ENCODE measurements around the gene KIF26A. TPM values are rescaled to one million over a fixed set of nuclear protein-coding genes. Genes with fewer than 3 reads are reported as not detected.

KIF26A gene
- polyA plus RNA-seq (ENCODE audit: insufficient read length in 10 of 10) = 10 to 100 TPM in 3 of 10 donors, 1 to 10 TPM in 7; 4.5 to 19.0 (median 6.6) TPM
- long read RNA-seq, donor 1 = 0 reads
- long read RNA-seq, donor 2 = 0 reads
- long read RNA-seq, donor 3 = 0 reads
- long read RNA-seq, donor 4 = 0 reads
- long read RNA-seq, donor 5 = 0 reads
- long read RNA-seq, donor 6 = 0 reads
- long read RNA-seq, donor 7 = 0 reads
- long read RNA-seq, donor 8 = 0 reads
- long read RNA-seq, donor 9 = 0 reads

DNA sequence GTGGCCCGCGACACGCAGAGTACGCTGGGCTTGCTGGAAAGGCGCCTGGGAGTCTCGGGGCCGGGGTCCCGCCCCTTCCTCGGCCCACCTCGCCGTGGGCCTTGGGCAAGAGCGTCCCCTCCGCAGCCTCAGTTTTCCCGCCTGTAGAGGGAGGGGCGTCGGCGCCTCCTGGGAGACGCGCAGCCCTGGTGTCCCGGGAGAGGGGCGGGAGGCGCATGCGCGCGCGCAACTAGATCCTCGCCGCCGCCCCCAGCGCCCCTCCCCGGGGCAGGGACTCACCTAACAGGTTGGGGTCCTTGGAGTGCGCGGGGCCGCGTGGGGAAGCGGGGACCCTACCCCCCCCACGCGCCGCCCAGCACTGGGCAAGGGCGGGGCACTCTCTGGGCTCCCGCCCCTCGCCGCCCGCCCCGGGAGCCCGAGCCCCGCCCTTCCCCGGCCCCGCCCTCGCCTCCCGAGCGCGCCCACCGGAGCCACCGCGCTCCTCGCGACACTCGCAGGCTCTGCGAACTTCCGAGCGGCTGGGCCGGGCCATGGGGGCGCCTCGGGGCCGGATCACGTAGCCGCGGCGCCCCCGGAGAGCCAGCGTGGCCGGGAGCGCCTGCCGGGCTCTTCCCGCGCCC is at the start of gene KIF26A:
KIF26A (plus strand) TSS at position 490 of the 620 bp plus-strand sequence. CDS start 136 bp downstream, outside the sequence.
- DNase-seq = peak in 2 of 3 donors; percentile 25 to 79

DNA sequence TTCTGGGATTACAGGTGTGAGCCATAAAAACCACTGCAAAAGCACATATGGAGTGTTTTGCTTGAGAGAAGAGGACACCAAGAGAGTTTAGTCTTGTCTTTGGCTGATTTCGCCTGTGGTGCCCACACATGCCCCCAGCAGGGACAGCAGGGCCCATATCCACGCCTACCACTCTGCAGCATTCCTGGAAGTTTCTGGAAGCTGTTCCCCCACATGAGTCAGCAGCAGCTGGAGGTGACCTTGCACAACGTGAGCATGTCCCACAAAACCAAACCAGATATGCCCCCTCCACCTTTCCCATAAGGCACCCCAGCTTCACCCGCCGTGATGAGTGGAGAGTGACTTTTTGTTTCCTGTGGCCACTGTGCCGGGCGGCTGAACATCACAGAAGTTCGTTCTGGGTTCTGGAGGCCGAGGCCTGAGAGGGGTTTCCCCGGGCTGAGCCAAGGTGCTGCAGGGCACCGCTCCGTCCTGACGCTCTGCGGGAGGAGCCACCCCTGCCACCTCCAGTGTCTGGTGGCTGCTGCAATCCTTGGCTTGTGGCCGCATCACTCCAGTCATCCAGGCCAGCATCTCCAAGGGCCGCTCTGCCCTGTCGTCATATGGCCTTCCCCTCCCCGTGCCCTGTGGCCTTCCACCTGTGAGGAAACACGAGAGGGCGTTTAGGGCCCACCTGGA is 48.2 kb upstream of the KIF26A start:
- no peak for DNase-seq

DNA sequence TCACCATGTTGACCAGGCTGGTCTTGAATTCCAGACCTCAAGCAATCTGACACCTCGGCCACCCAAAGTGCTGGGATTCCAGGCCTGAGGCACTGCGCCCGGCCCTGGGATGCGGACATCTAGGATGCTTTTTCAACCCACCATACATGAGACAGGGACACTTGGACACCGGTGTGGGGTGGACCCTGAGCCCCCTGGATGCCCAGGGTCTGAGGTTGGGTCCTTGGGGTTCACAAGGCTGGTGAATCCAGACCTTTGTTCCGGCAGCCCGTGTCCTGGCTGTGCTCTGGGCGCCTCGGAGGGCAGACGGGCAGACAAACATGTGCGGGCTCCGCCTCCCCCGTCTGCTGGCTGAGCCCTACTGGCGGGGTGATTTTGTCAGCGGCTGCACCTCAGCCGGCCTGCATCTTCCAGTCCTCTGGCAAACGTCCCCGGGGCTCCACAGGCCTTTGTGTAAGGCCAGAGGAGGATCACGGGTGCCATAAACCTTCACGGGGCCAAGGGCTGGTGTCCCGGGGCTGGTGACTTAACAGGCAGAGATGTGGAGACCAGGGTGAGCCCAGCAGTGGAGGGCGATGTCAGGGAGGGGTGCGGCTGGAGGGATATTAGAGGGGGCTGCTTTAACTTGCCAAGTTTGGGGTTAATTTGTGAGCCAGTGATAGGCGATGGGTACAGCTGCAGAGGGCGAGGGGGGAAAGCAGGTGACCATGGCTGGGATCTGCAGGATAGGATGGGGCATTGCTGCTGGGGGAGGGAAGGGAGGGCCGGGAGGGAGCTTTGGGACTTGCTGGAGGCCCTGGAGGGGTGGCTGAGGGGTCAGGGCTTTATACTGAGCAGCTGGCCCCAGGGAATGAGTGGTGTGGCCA is 47.1 kb upstream of the KIF26A start:
- DNase-seq = no peak

DNA sequence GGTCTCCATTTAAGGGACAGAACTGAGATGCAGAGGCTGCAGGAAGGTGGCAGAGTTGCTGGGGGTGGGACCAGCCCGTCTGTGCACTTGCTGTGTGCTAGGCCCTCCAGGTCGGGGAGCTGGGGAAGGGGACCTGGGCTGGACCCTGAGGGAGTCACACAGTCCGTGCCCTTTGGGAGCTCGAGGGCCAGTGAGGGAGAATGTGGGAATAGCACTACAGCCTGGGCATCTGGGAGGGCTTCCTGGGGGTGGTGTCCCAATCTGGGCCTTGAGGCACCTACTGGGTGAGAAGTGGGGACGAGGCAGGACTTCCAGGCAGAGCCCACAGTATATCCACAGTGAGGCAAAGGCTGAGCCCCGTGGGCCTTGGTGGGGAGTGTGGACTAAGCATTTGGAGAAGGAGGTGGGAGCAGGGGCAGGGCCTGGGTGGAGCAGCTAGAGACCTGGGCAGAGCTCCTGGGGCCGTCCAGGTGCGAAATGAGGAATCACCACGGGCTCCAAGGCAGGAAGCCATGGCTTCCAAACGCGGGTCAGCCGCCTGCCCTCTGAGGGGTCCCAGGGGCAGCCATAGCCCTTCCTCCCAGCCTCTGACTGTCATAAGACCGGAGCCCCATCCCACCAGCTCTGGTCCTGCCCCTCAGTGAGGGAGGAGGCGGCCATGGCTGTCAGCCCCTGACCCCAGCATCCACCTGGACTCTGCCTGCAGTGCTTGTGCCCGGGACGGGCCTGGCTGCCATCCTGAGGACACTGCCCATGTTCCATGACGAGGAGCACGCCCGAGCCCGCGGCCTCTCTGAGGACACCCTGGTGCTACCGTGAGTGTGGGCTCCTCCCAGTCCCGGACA is 46.2 kb upstream of the KIF26A start:
- no peak for DNase-seq

DNA sequence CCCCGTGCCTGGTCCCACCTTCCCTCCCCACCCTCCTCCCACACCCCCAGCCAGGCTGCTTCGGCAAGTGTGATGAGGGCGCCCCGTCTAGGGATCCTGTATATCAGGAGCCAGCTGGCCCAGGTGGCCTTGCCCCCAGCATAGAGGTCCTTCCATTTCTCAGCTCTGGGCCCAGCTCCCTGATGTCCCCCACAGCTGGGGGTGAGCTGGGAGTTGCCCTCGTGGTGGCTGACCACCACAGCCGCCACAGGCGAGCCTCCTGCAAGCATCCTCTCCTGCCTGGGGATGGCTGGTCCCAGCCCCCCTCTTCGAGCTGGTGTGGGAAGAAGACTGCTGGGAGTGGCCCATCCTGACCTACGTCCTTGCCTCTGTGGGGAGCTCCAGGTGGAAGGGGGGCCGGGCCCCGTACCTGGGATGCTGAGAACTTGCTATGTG is 45.4 kb upstream of the KIF26A start:
- no peak for DNase-seq

DNA sequence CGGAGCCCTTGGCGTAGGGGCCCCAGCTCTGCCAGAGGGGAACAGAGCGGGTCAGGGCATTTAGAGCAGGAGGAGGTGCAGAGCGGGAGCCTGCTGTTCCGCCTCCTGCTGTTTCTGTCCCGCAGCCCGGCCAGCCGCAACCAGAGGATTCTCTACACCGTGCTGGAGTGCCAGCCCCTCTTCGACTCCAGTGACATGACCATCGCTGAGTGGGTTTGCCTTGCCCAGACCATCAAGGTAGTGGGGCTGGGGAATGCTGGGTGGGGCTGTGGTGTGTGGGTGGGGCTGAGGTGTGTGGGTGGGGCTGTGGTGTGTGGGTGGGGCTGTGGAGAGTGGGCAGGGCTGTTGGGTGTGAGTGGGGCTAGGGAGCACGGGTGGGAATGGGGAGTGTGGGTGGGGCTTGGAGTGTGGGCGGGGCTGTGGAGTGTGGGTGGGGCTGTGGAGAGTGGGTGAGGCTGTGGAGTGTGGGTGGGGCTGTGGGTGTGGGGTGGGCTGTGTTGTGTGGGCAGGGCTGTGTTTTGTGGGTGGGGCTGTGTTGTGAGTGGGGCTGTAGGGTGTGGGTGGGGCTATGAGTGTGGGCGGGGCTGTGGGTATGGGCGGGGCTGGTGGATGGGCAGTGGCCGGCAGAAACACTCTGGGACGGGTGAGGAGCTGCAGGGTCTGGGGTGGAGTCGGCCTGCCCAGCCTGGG is 44.9 kb upstream of the KIF26A start:
- no peak for DNase-seq

DNA sequence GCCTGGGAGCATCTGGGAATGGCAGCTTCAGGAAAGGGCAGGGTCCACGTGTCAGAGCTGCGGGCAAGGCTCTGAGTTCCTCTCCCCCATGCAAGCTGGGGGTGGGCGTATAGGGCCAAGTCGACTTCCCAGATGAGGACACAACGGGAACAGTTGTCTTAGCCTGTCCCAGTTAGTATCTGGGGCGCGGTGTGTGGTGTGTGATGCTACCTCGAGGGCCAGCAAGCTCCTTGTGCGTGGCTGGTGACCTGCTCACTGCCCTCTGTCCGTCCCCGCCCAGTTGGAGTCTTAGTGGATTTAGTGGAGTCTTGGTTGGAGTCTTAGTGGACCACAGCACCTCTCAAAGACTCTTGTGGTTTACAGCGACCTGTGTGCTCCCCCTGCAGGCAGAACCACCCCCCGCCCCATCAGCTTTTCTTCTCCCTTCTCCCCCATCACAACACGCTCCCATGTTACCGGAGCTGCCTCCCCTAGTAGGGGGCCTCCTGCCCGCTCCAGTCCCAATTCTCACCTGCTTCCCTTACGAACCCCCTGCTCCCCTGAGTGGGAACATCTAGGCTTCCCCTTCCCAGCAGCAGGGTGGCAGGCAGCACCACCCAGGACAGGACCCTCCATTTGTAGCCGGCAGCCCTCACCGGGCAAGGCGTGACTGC is 44.2 kb upstream of the KIF26A start:
- DNase-seq = no peak

DNA sequence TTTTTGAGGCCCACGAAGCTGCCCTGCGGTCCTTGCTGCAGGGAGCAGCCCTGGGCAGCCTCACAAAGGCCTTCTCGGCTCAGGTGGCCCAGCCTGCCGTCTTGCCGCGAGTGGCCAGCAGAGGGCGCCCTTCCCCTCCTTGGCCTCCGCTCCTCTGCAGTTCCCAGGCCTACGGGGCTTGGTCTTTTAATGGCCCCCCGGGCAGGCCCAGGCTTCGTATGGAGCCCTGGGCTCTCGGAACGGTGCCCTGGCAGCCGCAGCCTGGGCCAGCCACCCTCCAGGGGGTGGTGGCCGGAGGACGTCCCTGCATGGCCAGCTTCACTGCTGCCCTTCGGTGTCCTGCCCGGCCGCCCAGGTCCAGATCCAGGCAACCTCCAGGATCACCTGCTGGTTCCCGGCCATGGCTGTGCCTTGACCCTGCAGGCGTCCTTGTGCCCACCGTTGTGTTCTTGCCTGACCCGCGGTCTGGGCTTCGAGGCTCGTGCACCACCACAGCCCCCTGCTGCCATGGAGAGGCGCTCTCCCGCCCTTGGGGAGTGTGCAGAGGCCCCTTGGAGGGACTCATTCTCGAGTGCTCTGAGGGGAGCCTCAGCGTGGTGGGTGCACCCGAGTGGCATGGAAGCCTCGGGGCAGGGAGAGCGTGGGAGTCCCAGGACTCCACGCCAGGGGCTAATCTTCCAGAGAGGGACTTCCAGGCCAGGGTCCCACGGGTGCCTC is 43.5 kb upstream of the KIF26A start:
- peak; percentile 11 to 67 (median 34) for DNase-seq

DNA sequence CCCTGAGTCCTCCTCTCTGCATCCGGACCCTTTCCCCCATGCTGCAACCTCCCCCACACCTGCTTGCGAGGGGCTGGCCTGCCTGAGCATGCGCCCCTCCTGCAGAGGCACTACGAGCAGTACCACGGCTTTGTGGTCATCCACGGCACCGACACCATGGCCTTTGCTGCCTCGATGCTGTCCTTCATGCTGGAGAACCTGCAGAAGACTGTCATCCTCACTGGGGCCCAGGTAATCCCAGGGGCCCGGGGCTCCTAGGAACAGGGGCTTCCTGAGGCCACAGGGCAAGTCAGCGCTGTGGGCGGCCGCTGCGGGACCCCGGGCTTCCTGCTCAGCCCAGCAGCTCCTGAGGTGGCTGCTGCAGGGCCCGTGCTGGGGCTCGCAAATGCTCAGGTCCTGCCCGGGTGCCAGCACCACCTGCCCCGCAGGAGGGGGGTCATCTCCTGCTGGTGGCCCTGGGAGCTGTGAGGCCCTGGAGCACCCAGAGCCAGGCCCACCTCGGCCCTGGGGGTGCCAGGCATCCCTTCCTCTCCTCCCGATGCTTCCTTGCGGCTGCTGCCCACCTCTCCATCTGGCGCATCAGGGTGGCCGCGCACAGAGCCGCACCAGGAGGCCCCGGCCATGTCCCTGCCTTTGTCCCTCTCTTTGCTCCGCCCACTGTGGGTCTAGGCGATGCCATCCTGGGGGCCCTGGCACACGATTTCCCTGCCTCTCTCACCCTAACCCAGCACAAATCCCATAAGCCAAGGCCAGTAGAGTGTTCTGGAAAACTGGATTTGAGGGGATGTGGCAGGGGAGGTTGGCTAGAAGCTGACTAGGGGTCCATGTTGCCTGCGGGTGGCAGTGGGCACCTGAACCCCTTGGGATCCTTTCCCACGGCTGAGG is 42.7 kb upstream of the KIF26A start:
- no peak for DNase-seq

DNA sequence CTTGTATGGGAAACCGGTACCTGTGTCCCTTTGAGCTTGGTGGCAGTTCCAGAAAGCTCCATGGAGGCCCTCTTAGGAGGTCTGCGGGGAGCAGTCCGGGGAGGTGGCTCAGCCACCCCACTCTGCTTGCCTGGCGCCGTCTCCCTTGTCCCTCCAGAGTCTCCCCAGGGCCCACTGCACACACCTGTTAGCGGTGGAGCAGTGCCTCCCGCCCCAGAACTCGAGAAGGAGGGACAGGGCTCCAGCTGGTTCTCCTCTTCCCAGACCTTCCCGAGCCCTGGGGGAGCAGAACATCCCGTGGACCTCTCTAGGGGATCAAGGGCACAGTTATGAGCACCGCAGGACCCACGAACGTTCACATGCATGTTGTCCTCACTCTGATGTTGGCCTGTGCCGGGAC is 42.1 kb upstream of the KIF26A start:
- DNase-seq = no peak

DNA sequence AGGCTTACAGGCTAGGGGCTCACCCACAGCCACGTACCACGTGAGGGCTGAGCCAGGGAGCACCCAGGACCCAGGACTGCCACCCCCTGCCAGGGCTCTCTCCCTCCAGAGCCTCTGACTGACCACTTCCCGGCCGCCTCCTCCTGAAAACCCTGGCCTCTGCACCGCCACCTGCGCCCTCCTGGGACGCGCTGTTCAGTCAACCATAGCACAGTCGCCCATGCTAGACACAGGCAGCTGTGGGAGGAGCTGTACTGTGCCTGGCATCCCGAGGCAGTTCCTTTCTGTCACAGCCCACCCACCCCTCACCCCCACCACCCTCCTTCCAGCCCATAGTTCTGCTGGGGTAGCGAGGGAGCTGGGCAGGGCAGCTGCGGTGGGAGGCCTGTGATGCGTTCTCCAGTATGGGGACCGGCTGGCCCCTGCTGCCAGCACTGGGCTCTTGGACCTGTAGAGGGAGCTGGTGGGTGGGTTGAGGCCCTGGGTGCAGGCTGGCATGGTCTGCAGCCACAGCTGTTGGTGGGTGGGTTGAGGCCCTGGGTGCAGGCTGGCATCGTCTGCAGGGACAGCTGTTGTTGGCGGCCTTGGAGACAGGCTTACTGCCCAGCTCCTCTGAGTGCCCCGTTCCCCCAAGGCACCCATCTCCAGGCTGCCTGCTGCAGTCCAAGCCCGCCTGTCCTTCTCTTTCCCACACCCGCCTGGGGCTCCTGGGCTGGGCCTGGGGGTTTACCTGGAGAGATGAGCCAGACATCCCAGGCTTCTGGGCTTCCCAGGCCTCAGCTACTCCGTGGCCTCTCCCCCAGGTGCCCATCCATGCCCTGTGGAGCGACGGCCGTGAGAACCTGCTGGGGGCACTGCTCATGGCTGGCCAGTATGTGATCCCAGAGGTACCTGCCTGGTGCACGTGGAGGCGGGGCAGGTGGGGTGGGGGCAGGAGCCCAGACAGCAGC is 41.4 kb upstream of the KIF26A start:
- peak; percentile 14 to 38 (median 34) for DNase-seq

DNA sequence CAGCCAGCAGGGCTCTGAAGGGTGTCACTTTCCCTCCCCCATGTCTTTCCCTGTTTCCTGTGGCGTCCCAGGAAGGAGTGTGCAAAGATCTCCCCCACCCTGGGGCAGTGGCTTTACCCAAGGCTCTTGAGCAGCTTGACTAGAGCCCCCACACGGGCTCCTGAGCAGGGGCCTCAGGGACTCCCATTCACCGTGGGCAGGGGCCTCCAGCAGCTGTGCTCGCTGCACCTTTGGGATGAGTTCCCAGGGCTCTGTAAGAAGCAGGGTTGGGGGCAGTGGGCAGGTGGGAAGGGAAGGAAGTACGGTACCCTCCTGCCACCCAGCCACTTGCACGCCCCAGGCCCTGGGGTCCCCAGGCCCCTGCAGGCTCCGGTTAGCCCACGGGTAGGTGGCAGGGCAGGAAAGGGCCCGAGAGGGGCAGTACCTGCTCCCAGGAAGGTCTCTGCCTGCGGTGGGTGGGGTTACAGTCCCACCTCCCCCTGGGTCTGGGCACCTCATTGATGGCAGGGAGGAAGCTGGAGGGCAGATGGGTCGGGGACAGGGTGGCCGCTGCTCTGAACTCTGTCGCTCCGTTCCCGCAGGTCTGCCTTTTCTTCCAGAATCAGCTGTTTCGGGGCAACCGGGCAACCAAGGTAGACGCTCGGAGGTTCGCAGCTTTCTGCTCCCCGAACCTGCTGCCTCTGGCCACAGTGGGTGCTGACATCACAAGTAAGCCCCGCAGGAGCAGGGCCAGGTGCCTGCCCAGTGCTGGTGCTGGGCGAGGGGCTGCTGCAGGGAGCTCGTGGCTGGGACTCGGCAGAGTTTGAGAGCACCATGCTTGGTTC is 39.9 kb upstream of the KIF26A start:
- DNase-seq = no peak

DNA sequence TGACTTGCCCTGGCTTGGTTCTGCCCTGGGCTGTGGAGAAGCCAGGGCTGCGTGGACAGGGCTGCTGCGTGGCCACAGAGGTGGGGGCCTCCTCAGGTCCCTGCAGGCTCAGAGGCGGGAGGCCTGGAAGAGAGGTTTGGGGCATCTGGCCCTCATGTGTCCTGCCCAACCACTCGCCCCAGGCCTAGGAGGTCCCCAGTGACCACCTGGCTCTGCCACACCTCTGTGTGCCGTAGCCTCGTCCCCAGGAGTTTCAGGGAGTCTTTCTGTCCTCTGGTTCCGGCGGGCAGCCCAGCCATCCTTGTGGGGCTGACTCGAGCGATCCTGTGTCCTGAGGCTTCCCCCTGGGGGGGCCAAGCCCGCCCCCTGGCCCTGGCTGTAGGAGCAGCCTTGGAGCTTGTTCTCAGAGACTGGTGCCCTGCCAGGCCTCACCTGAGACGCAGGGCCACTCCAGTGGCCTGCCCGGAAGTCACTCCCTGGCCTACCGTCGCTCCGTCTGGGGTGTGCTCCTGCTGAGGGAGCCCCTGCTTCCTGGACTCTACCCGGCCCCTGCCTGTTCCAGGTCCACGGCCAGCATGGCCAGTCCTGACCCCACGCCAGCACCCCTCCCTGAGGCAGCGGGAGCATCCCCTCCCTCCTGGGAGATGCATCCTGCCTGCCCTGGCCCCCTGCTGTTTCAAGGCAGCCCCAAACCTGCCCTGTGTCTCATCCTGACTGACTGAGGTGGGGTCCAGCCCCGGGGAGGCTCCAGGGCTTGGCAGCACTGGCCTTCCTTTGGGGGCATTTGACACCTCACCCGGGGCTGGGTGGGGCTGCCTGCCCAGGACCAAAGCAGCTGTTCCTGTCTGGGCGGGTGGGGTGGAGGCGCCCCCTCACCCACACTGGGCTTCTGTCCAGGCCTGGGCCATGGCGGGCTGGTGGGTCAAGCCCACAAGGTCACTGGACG is 39.0 kb upstream of the KIF26A start:
- DNase-seq = no peak

DNA sequence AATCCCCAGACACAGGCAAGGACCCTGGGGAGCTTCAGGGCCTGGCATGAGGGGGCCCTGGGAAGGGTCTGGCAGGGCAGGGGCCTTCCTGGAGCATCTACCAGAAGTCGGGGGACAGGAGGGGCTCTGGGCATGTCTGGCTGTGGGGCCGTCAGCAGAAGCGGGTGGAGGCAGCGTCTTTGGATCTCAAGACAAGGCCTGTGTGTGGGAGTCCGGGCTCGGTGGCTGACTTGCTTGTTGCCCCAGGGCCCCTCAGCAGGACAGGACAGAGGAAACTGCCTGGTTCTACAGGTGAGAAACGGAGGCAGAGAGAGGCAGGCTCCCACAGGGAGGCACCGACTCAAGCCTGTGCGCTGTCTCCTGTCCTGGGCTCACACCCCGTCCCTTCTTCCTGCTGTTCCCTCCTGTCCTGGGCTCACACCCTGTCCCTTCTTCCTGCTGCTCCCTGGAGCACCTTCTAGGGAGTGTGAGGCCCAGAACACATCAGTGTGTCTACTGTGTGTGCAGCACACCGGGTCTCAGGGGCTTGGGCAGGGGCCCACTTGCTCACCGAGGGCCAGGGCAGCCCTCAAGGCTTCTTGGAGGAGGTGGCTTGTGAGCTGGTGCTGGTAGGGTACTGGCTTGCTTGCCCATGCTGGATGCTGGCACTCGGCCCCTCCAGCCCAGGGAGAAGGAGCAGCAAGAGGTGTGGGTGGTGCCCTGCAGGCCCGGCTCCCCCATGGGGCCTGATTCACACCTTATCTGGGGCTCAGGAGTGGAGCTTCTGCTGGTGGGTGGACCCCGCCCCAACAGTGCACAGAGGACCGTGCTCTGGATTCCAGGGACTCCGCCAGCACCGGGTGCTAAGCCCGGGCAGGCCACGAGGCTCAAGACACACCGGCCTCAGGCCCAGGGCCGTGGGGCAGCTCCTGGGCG is 38.0 kb upstream of the KIF26A start:
- DNase-seq = no peak
